Activated T-cell treated with anti-CD3 and anti-CD28 coated beads, Interleukin-2, amount 50 U/mL, for 48 hours (primary cell): Measurements from ENCODE around the gene HHATL.

Experiments
- DNase-seq, 2 experiments: peaks; one replicate each; pipeline ENCODE4 v3.0.0-alpha.2; 2020

HHATL gene

DNA sequence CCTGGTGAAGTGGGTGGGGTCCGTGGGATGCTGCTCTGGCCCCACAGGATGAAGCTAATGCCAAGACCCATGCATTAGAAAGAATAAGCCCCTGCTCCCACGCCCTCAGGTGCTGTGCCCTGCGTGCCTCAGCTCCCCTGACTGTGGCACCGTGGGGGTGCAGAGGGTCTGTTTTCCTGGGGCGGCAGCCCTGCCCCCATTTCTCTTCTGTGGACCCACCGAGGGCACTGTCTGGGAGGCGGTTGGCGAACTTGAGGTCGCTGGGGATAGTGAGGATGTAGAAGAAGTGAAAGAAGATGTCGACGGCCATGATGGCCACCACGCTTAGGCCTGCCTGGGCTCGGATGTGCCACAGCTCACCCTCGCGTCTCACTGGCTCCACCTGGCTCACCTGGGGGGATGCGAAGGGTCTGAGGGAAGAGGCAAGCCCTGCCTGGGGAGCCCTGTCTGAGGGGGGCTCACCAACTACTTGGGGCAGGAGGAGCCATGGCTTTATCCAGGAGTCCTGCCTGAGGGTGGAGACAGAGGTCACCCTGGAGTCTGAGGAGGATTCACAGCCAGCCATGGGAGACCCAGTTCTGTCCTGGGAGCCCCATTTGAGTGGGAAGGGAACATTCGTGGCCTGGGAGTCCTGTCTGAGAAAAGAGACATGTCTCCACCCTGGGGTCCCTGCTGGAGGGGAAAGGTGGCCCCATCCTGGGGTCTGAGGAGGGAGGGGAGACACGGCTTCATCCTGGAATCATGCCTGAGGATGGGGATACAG, 5.1 kb downstream of the HHATL start:
- DNase-seq = peak in 1 of 2 experiments; percentile 7

DNA sequence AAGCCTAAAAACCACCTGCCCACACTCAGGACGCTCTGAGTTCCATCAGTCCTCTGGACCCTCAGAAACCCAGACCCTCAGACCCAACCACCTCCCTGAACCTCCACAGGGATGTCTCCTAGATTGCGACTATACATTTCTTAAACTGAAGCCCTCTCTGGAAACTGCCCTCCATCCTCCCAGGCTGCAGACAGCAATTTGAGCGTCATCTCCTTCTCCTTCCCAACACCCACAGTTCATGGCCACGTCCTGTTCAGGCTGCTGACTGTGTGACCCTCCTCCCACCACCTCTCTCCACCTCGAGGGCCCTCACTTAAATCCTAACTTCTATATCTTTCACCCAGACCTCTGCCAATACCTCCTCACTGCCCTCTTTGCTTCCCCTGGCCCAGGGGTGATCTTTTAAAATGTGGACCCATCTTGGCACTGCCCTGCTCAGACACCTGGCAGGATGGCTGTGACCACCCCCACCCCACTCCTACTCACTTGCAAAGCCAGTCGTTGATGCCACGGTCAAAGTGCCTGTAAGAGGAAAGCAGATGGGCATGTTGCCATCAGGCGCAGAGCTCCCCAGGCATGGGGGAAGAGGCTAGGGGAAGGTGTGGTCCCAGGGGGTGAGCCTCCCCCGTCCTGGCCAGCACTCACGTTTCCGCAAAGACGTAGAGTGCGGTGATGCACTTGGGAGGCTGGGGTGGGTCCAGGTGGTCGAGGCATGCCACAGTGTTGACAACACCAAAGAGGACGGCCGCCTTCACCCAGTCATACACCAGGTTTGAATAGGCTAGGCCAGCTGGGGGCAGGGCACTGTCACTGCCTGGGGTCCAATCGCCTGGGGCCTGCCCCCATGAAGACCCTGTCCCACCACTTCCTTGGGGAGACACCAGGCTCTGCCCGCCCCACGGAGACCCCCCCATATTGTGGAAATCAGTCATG, 6.0 kb downstream of the HHATL start:
- DNase-seq = no peak

DNA sequence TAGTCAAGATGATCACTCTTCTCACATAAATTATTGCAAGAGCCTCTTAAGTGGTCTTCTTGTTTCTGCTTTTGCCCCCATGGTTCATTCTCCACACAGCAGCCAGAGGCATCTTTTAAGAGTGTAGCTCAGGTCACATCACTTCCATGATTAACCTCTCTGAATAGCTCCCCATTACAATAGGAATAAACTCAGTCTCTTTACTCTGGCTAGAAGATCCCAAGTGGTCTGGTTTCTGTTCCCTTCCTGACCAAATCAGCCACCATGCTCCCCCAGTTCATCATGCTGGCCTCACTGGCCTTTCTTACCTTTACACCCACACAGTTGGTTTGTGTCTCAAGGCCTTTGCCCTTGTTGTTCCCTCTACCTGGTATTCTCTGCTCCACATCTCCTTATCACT, 8.2 kb downstream of the HHATL start:
- no peak for DNase-seq

DNA sequence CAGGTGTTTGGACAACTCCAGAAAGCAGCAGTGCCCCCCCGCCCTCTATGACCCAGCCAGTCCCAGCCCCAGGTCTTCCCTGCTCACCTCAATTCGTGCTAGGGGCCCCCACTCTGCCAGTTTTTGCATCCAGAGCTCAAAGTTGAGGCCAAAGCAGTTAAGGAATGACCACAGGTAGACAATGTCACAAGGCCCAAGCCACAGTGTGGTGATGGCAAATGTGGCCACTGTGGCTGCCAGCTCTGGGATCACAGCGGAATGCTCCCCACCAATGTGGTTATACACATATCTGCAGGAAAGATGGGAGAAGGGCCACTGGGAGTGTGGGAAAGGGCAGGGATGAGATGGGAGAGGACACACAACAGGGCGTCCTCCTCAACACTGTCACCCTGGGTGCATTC, 9.1 kb downstream of the HHATL start:
- DNase-seq = no peak

DNA sequence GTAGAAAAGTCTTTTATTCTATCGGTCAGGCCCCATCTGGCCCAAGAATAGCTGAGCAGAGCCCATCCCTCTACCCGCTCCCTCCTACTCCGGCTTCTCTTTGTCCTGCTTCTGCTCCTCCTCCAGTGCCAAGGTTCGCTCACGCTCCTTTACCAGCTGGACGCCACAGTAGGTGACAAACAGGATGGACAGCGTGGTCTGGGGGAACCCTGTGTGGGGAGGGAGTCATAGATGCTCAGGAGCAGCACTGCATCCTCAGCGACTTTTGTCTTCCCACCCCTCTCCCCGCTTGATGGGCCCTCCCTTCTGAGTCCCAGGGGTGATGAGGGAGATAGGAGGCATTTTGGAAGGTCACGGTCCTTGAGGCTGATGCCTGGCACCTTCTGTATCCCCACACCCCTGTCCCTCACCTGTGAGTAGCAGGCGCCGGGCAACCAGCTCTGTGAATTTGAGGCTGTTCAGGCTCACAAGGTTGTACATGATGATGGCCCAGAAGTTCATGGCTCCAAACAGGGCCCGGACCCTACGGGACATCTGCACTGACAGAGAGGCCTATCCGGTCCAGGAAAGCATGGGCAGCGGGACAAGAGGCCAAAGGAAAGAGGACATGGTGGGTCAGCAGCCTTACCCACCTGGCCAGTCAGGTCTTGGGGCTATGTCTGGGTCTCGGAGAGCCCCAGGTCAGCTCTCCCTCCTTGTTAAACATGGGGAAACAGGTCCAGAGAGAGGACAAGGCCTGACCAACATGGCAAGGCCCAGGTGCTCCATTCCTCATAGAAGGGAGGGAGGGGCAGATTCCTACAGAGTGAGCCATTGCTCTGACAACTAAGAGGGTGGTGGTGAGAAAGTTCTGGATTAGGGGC, 9.7 kb downstream of the HHATL start:
- no peak for DNase-seq

DNA sequence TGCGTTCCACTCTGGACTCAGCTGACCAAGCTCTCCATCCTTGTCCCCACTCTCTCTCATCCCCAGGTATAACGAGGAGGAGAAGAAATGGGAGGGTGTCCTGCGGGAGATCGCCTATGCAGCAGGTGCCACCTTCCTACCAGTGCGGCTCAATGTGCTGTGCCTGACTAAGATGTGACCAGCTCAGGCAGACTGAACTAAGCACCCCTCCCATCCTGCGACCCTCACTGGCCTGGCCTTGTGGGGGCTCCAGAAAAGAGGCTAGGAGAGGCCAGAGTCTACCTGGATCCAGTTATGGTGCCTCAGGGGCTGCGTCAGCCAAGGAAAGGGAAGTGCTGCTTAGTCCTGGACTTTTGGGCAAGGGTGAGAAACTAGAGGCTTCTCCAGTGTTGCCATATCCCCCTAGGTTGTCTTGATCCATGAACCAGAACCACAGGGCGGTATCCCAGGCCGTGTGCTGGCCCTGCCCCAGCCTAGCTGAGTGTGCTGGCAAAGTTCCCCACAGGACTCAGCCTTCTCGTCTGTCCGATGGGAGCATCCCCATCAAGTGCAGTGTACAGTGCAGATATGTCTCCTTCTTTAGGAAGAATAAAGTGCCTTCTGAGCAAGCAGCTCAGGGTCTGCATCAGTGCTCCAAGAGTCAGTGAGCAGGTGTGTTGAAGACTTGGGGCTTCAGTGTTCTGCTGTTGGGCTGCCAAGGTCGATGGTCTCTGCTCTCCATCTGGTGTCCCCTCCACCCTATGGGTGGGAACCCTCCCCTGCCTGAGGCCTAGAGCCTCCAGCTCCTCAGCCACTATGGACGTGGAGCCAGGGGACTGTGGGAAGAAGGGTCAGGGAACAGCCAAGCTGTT, 10.6 kb downstream of the HHATL start:
- DNase-seq = no peak

DNA sequence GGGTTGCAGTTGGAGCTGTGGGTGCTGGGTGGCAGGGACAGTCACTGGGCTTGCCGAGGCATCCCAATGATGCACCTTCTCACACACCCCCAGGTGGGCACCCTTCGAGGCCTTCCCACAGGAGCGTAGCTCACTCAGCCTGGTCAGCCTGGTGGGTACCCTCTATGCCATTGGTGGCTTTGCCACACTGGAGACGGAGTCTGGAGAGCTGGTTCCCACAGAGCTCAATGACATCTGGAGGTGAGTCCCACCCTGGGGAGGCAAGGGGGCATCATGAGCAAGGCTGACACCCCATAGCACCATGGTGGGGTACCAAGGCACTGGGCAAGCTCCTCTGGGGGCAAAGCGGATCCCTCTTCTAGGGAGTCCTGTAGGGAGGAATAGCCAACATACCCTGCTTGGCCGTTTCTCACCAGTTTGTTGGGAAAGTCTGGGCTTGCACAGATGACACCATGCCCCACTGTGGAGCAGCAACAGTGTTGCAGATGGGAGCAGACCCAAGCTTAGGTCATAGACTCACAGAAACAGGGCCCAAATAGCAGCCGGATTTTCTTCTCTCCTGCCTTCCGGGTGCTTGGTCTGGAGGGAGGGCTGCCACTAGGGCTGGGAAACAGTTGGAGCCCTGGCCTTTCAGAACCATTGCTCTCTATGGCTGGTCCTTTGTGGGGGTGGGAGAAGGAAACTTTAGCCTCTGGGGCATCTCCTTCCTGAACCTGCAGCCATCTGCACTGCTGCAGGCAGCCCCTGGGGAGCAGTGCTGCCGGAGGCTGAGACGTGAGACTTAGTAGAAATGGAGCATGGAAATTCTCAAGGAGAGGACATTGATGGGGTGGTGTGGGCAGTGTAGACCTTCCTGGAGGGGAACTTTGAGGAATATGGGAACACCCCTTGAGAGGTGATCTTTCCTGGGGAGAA, 11.6 kb downstream of the HHATL start:
- no peak for DNase-seq

DNA sequence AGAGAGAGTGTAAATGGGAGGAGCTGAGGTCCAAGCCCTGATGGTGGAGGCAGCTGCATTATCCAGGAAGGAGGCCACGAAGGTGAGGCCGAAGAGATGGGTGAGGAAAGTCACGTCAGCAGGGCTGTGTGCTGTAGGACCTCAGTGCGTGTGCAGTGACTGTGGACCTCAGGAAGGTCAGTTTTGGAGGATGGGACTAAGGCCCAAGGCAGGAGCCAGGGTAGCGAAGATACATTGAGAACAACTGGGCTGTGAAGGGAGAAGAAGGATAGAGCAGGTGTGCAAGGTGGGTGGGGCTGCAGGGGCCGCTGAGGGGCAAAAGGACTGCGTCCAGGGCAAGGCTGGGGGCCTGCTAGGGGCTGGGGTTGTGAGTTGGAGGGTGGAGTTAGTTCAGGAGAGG, 12.4 kb downstream of the HHATL start:
- DNase-seq = no peak

DNA sequence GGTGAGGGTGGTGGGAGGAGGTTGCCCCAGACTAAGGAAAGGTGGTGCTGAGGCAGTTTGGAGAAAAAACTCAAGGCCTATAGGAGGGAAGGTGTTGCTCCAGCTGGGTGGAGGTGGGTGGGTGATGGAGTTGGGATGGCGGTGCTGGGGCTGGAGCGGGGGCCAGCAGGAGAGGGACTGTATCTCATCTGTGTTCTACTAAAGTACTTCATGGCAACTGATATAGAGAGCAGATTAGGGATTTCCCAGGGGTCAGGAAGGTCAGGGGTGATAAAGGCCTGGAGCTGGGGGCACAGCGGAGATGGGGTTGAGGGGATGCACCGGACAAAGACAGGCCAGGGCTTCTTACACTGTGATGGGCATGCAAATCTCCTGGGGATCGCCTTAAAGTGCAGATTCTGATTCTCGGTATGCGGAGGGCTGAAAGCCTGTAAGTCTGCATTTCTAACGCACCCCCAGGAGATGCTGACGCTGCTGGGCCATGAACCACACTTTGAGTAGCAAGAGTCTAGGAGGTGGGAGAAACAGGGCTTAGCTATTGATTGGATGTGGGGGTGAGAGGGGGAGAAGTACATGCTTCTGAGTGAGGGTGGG, 13.1 kb downstream of the HHATL start:
- DNase-seq = no peak

DNA sequence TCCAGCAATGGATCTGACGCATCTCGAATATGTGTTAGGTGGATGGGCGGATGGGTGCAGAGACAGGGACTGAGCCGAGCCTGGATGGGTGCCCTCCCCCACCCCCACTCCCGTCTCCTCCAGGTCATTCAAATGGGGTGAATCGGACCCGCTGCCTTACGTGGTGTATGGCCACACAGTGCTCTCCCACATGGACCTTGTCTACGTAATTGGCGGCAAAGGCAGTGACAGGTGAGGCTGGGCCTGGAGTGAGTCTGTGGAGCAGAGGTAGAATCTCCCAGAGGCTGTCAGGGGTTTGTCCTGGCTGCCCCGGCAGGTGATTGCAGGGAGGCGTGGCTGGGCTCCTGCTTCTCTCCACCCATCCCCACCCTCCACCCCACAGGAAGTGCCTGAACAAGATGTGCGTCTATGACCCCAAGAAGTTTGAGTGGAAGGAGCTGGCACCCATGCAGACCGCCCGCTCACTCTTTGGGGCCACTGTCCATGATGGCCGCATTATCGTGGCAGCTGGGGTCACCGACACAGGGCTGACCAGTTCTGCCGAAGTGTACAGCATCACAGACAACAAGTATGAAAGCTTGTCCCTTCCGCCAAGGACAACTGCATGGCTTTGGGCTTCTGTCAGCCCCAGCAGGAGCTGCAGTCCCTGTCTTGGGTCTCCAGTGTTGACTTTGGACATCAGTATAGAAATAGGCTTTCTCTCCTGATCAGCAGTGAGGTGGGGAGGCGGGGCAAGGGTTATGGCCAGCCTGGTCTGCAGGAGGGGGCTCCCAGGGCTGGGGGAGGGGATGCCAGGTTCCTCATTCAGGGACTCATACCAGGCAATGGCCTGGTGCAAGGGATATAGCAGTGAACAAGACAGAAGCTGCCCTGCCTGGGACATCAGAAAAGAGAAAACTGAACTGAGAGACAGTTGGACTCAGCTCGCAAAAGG, 13.8 kb downstream of the HHATL start:
- no peak for DNase-seq

DNA sequence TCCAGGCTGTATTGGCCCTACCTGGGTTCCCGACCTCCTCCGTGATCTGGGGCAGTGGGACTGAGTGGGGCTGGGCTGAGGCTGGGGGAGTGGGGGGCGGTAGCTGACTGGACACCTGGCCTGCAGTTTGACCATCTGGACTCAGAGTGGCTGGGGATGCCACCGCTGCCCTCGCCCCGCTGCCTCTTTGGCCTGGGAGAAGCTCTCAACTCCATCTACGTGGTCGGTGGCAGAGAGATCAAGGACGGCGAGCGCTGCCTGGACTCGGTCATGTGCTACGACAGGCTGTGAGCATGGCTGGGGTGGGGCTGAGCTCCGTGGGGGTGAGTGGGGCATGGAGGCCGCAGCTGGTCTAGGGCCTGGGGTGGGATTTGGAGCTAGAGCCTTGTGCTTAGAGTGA, 14.6 kb downstream of the HHATL start:
- no peak for DNase-seq

DNA sequence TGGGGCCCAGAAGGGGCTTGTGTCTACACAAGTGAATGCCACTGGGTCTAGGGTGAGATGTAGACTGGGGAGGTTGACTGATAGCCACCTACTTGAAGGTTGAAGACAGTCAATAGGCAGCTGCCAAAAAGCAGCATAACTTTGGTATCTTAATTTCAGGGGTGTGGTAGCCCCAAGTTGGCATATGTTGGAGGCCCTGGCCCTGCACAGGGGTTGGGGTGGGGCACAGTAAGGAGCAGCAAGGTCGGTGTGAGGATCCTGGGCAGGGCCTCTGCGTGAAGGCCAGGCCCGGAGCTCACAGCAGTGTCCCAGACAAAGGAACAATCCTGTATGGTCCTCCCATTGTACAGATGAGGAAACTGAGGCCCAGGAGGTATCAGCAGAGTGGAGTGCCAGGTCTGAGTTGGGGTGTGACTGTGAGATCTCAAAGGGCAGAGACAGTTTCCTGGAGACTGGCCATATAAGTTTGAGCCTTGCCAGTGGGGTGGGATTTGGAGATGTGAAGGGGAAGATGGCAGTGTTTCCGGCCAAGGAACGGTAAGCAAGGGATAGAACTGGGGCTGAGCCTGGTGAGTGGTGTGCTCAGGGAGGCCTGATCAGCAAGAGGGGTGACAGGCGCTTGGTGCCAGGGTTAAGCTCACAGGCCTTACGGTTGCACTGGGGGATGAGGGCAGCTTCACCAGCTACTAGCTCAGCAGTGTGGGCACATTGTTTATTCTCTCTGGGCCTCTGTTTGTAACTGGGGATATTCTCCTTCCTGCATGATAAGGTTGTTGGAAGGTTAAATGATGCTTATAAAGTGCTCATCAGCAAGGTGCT, 15.6 kb downstream of the HHATL start:
- DNase-seq = no peak

DNA sequence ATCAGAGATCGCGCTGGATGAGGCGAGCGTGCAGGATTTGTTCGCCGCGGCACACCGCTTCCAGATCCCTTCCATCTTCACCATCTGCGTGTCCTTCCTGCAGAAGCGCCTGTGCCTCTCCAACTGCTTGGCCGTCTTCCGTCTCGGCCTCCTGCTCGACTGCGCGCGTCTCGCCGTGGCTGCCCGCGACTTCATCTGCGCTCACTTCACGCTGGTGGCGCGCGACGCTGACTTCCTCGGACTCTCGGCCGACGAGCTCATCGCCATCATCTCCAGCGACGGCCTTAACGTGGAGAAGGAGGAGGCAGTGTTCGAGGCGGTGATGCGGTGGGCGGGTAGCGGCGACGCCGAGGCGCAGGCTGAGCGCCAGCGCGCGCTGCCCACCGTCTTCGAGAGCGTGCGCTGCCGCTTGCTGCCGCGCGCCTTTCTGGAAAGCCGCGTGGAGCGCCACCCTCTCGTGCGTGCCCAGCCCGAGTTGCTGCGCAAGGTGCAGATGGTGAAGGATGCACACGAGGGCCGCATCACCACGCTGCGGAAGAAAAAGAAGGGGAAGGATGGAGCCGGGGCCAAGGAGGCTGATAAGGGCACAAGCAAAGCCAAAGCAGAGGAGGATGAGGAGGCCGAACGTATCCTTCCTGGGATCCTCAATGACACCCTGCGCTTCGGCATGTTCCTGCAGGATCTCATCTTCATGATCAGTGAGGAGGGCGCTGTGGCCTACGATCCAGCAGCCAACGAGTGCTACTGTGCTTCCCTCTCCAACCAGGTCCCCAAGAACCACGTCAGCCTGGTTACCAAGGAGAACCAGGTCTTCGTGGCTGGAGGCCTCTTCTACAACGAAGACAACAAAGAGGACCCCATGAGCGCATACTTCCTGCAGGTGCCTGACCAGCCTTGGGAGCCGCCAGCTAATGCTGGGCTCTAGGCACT, 16.4 kb downstream of the HHATL start:
- no peak for DNase-seq

DNA sequence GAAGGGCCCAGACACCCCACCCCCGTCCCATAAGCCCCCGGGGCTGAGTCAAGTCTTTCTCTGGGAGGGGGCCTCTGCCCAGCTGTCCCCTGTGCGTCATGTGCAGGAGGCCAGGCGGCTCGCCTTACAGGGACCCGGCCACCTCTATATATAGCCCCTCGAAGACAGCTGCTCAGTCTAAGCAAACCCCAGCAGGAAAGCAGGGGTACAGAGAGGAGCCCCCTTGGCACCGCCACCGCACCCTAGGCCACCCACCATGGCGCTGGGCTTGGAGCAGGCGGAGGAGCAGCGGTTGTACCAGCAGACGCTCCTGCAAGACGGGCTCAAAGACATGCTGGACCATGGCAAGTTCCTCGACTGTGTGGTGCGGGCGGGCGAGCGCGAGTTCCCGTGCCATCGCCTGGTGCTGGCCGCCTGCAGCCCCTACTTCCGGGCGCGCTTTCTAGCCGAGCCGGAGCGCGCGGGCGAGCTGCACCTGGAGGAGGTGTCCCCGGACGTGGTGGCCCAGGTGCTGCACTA, 17.2 kb downstream of the HHATL start, which contains the start of gene KLHL40:
TSS of gene KLHL40 (plus strand) at position 175 of the 519 bp plus-strand sequence. CDS start at position 257, 82 bp downstream.
- no peak for DNase-seq

DNA sequence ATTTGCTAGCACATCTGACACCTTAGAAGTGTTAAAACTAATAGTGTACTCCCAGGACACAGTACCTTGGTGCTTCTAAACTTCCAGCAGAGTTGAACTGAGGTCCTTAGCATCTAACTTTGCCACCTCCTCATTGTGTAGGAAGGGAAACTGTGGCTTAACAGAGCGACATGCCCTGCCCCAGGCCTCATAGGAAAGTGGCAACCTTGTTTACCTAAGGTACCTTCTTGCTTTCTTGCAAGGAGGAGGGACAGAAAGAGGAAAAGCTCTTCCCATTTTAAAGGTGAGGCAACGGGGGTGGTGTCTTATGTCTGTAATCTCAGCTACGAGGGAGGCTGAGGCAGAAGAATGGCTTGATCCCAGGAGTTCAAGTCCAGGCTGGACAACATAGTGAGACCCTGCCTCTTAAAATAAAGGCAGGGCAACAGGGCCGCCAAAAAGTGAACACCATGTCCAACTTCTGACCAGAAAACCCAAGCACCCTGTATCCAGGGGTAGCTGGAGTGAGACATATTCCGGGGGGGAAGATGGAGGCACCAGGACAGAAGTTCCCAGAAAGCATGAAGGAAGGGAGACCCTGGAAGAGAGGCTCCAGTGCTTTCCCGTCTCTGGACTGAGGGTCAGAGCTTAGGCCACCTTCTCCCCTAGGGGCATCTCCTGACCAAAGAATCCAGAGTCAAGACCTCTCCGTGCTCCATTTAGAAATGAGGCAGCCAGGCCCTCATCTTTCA, 17.8 kb downstream of the HHATL start:
- DNase-seq = no peak
